SK-N-MC (cell line): ENCODE results near the gene NTF3.

ENCODE experiments used
- EZH2 ChIP-seq: fragments of 200-600 bp; sonication (generic); IDR thresholded peaks from one replicate; pipeline ENCODE4 v1.6.1; 2017; ENCODE audit warnings: antibody characterized with exemption
- FOXP2 ChIP-seq: optimal IDR thresholded peaks from 2 replicates; pipeline ENCODE3; 2011; ENCODE audit warnings: mild to moderate bottlenecking, moderate library complexity; ENCODE audit not compliant: insufficient read depth; ENCODE audit errors: extremely low read length, control extremely low read depth
- POLR2AphosphoS5 ChIP-seq: IDR thresholded peaks from 2 replicates; pipeline ENCODE4 v1.6.1; 2012; ENCODE audit warnings: mild to moderate bottlenecking, low read depth, low read length, borderline replicate concordance

GRCh38 chr12:5498076-5498475, 66.2 kb downstream of the NTF3 start:
- TF ChIP-seq POLR2AphosphoS5 (no peak), EZH2 (no peak), FOXP2 (no peak)
